IPS-15b (cell line): ENCODE data around the gene RGMA.
"Not testable (repeated sequence)": the region's sequence is repeated elsewhere in the genome, so short reads cannot be mapped to it uniquely, and the experiment has no call there.

Source experiments
- H3K27me3 ChIP-seq: one replicate; pipeline ENCODE4 v1.6.1; 2013; ENCODE audit warnings: low read length; ENCODE audit not compliant: control insufficient read depth, insufficient read depth
- H3K36me3 ChIP-seq: one replicate; pipeline ENCODE4 v1.6.1; 2013; ENCODE audit warnings: low read length; ENCODE audit not compliant: control insufficient read depth, insufficient read depth
- H3K4me1 ChIP-seq: one replicate; pipeline ENCODE4 v1.6.1; 2013; ENCODE audit warnings: mild to moderate bottlenecking, low read length; ENCODE audit not compliant: control insufficient read depth, insufficient read depth
- H3K4me3 ChIP-seq: one replicate; pipeline ENCODE4 v1.5.1; 2013; ENCODE audit warnings: low read depth, low read length
- H3K9ac ChIP-seq: one replicate; pipeline ENCODE4 v1.6.1; 2013; ENCODE audit warnings: low read depth, mild to moderate bottlenecking, low read length
- H3K9me3 ChIP-seq: one replicate; pipeline ENCODE4 v1.6.1; 2013; ENCODE audit warnings: mild to moderate bottlenecking, low read length; ENCODE audit not compliant: control insufficient read depth, insufficient read depth

The RGMA gene

GRCh38 chr15:93044301-93045190, 44.5 kb downstream of the RGMA start:
- H3K9me3 ChIP-seq, result no peaks in the 10 kb centered on the region
- H3K27me3 ChIP-seq, result no peaks in the 10 kb centered on the region
- H3K4me3 ChIP-seq, result no peak overlapping the region
- peaks cover 58% of the 10 kb centered on the region for H3K36me3 ChIP-seq
- H3K9ac ChIP-seq, result no peak overlapping the region
- H3K4me1 ChIP-seq, result peaks cover 2% of the 10 kb centered on the region

GRCh38 chr15:93043621-93044300, 45.2 kb downstream of the RGMA start:
- H3K36me3 ChIP-seq, result peaks cover 50% of the 10 kb centered on the region
- H3K4me1 ChIP-seq, result peaks cover 2% of the 10 kb centered on the region
- no peaks in the 10 kb centered on the region for H3K27me3 ChIP-seq
- H3K9ac ChIP-seq, result no peak overlapping the region
- no peak overlapping the region for H3K4me3 ChIP-seq
- H3K9me3 ChIP-seq, result no peaks in the 10 kb centered on the region

GRCh38 chr15:93042691-93043378, 46.2 kb downstream of the RGMA start:
- H3K36me3 ChIP-seq, result peaks cover 42% of the 10 kb centered on the region
- no peak overlapping the region for H3K9ac ChIP-seq
- no peak overlapping the region for H3K4me3 ChIP-seq
- no peaks in the 10 kb centered on the region for H3K27me3 ChIP-seq
- H3K4me1 ChIP-seq, result peaks cover 2% of the 10 kb centered on the region
- H3K9me3 ChIP-seq, result no peaks in the 10 kb centered on the region

- peaks cover 2% of the 10 kb centered on the region for H3K4me1 ChIP-seq
- peaks cover 37% of the 10 kb centered on the region for H3K36me3 ChIP-seq
Measured at GRCh38 chr15:93042211-93042610, 46.8 kb downstream of the RGMA start.

GRCh38 chr15:93041159-93041547, 47.9 kb downstream of the RGMA start:
- Histone ChIP-seq H3K36me3 (peaks cover 27% of the 10 kb centered on the region), H3K4me3 (no peak overlapping the region), H3K27me3 (no peaks in the 10 kb centered on the region), H3K4me1 (peaks cover 2% of the 10 kb centered on the region), H3K9ac (no peak overlapping the region), H3K9me3 (no peaks in the 10 kb centered on the region)

More at GRCh38 chr15:93042211-93042610, 46.8 kb downstream of the RGMA start:
- no peak overlapping the region for H3K9ac ChIP-seq
- H3K9me3 ChIP-seq, result no peaks in the 10 kb centered on the region
- H3K27me3 ChIP-seq, result no peaks in the 10 kb centered on the region
- no peak overlapping the region for H3K4me3 ChIP-seq

- no peak overlapping the region for H3K9ac ChIP-seq
- H3K27me3 ChIP-seq, result no peaks in the 10 kb centered on the region
Measured at GRCh38 chr15:93040288-93041158, 48.5 kb downstream of the RGMA start.

DNA sequence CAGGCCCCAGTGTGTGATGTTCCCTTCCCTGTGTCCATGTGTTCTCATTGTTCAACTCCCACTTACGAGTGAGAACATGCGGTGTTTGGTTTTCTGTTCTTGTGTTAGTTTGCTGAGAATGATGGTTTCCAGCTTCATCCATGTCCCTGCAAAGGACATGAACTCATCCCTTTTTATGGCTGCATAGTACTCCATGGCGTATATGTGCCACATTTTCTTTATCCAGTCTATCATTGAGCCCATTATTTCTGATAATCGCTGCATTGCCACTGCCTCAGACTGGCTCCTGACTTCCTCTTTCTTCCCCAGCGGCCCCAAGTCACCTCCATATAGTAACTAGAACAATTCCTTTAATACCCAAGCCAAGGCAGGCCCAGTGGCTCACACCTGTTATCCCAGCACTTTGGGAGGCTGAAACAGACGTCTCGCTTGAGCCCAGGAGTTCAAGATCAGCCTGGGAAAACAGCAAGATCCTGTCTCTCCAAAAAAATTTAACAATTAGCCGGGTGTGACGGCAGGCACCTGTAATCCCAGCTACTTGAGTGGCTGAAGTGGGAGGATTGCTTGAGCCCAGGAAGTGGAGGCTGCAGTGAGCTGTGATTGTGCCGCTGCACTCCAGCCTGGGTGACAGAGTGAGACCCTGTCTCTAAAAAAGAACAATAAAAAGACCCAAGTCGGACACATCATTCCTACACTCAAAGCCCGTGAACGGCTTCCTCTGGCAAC, 49.3 kb downstream of the RGMA start:
- not testable (repeated sequence) for H3K27me3 ChIP-seq, H3K4me3 ChIP-seq, H3K9ac ChIP-seq, H3K9me3 ChIP-seq, H3K4me1 ChIP-seq
- peaks cover 12% of the 10 kb centered on the region for H3K36me3 ChIP-seq

More at GRCh38 chr15:93040288-93041158, 48.5 kb downstream of the RGMA start:
- peaks cover 20% of the 10 kb centered on the region for H3K36me3 ChIP-seq
- no peaks in the 10 kb centered on the region for H3K9me3 ChIP-seq
- no peak overlapping the region for H3K4me3 ChIP-seq
- H3K4me1 ChIP-seq, result peaks cover 2% of the 10 kb centered on the region

DNA sequence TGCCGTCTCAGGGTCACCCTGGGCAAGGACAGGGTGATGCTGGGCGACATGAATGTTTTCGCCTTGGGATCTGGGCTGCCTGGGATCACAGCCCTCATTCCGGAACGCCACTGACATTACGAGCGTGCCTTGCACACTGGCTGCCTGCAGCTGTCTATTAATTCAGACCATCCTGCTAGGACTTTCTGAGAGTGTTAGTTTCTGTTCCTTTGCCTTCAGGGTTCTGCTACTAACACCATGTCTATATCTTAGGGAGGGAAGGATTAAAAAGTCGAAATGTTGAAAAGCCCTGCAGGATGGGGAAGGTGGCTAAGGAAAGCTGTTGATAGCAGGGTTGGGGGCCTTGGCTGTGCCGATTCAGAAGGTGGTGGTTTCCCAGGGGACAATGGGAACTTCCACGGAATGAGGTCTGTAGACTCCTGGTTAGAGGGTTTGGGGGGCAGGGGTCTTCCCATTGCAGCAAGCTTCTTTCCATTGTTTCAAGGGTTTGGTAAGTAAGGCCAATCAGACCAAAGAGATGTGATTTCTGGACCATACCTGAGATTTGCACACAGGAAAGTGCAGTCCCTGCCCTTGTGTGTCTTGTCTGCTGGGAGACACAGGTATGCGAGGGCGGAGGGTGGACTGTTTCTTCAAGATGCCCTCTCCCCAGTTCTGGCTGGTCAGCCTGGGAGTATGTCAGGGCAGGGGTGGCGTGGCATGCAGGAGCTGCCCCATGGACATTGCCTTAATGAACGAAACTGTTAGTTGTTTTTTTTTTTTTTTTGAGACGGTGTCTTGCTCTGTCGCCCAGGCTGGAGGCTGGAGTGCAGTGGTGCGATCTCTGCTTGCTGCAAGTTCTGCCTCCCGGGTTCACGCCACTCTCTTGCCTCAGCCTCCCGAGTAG, 50.9 kb downstream of the RGMA start:
- Histone ChIP-seq H3K9ac (no peak overlapping the region), H3K4me1 (peaks cover 2% of the 10 kb centered on the region), H3K27me3 (no peaks in the 10 kb centered on the region), H3K9me3 (no peaks in the 10 kb centered on the region), H3K36me3 (no peaks in the 10 kb centered on the region), H3K4me3 (no peak overlapping the region)

- no peak overlapping the region for H3K9ac ChIP-seq
- no peak overlapping the region for H3K4me3 ChIP-seq
- no peaks in the 10 kb centered on the region for H3K9me3 ChIP-seq
- no peaks in the 10 kb centered on the region for H3K36me3 ChIP-seq
- H3K27me3 ChIP-seq, result no peaks in the 10 kb centered on the region
- H3K4me1 ChIP-seq, result peaks cover 2% of the 10 kb centered on the region
Measured at GRCh38 chr15:93036951-93037819, 51.8 kb downstream of the RGMA start.
